Ovary (tissue), 9 donors: ENCODE data around the gene CCDC78. TPM values are rescaled to one million over a fixed set of nuclear protein-coding genes. Genes with fewer than 3 reads are reported as not detected.
"Not testable (repeated sequence)": the region's sequence is repeated elsewhere in the genome, so short reads cannot be mapped to it uniquely, and the experiment has no call there.

Experiments used
- DNase-seq, 5 donors: peaks; one replicate each; pipeline ENCODE4 v3.0.0-alpha.2; 2019 to 2020
- H3K27ac ChIP-seq, 2 donors: fragments of 200-600 bp; one replicate each; pipeline versions ENCODE4 v1.5.1 to v1.8.0; 2019 to 2022
- H3K27me3 ChIP-seq: fragments of 200-600 bp; one replicate; pipeline ENCODE4 v1.8.0; 2022
- H3K36me3 ChIP-seq: fragments of 200-600 bp; sonication (generic); one replicate; pipeline ENCODE4 v1.5.1; 2019
- H3K4me1 ChIP-seq: one replicate; pipeline ENCODE4 v1.8.1; 2013; ENCODE audit warnings: mild to moderate bottlenecking, moderate library complexity; ENCODE audit not compliant: insufficient read depth
- H3K4me3 ChIP-seq: fragments of 200-600 bp; sonication (generic); one replicate; pipeline ENCODE4 v1.5.1; 2017
- H3K9me3 ChIP-seq, 2 donors: fragments of 200-600 bp in 1 of 2; sonication (generic) in 1 of 2; one replicate each; pipeline versions ENCODE4 v1.5.1 to v1.8.1; 2013 to 2019; ENCODE audit warnings: mild to moderate bottlenecking in 1 of 2, moderate library complexity in 1 of 2
- EP300 ChIP-seq: sonication (generic); formaldehyde crosslinking; IDR thresholded peaks from one replicate; pipeline ENCODE4 v1.6.1; 2017; ENCODE audit warnings: antibody characterized with exemption
- POLR2A ChIP-seq: fragments of 450-650 bp; IDR thresholded peaks from one replicate; pipeline ENCODE4 v1.6.1; 2017; ENCODE audit warnings: antibody characterized with exemption, mild to moderate bottlenecking, moderate library complexity
- WGBS, 3 donors: extraction: QIAGEN DNeasy Blood & Tissue Kit in 1 of 3; methylation state at CpG; one replicate each; pipeline versions ENCODE4 v1.1.5 to v1.1.7; 2013 to 2017; 5-methylcytosine and 5-hydroxymethylcytosine counted together
- intact Hi-C, 4 donors: fragments of 100-400 bp; cut with DNase I; formaldehyde crosslinking; loops; one replicate each; pipeline versions ENCODE4 v1.11.0 to v1.15.1; 2022 to 2023
- polyA plus RNA-seq, 2 donors: library from polyadenylated mRNA; stranded (reverse); fragments of 200-250 nt in 1 of 2; fragments of 350-450 nt in 1 of 2; fragmentation: Illumina TruSeq in 1 of 2; extraction: RNeasy Lipid Tissue Mini Kit (QIAGEN cat#74804) in 1 of 2; gene quantifications; one replicate each; pipeline ENCODE4 v1.2.3, GENCODE V29; 2013 to 2014
- total RNA-seq, 7 donors: library from RNA; depleted of rRNA in 2 of 7; stranded (reverse); fragments of >200 nt in 2 of 7; fragmentation: NEBNext Ultra II Directional in 3 of 7; extraction: Animal tissue kit (Norgen Biotek cat#: 25700) in 3 of 7; gene quantifications; one replicate each; pipeline versions ENCODE4 v1.1.0 to v1.2.4, GENCODE V29; 2016 to 2023
- TF ChIP-seq, protein P1 (sequence below), 3 donors: fragments of 450-650 bp in 2 of 3; fragments of 200-600 bp in 1 of 3; IDR thresholded peaks; one replicate each; pipeline versions ENCODE4 v1.5.1 to v1.8.0; 2016 to 2022; ENCODE audit warnings: antibody characterized with exemption in 3 of 3, mild to moderate bottlenecking in 1 of 3
- donor health status: DM: no; HTN: no; CAD: no; lungs with moderate emphysema.
- donor health status: DM: no; HTN: no; CAD: no.
- donor health status: Bipolar disorder and iron deficiency.
- donor health status: DM: yes; HTN: yes; CAD: no.
- donor health status: DM: no; HTN: no; CAD: no.
- donor health status: DM: yes; HTN: yes; CAD: no.

The CCDC78 gene
- total and polyA plus RNA-seq, 9 donors, result 0.40 to 44.3 (median 4.6) TPM; not detected in 2

DNA sequence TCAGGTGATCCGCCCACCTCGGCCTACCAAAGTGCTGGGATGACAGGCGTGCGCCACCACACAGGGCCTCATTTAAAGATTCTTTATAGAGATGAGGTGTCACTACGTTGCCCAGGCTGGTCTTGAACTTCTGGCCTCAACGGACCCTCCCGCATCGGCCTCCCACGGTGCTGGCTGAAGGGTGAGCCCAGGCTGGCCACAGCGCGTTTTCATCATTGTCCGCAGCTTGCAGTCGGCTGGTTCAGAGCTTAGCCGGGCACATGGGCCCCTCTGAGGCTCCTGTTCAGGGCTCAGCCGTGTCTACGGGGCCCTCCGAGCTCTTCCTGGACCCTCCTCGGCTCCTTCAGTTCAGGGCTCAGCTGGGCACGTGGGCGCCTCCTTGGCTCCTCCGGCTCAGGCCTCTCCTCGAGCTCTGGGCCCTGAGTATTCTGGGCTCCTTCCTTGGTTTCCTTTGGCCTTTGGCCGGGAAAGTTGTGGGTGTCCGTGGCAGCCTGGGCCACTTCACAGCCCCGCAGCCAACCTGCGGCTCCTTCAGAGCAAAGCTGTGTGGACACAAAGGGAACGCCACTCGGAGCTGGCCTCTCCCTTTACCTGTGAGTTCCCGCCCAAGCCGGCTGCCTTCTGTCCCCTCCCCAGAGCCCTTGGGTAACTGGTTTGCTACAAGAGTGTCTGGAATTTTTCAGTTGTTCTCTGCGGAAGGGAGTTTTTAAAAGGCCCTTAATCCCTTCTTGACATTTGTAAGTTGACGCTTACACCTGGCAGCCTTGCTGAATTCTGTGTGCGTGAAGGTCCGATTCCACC lies 33.1 kb upstream of the CCDC78 start:
- Histone ChIP-seq H3K4me3 (no peak overlapping the region), H3K36me3 (no peaks in the 10 kb centered on the region), H3K27me3 (no peaks in the 10 kb centered on the region), H3K9me3 (peaks cover 0 to 4% of the 10 kb centered on the region in 2 donors), H3K27ac (no peak overlapping the region), H3K4me1 (no peaks in the 10 kb centered on the region)
- no peak for DNase-seq
- intact Hi-C loops, result no loop called here
- WGBS, 3 donors, result 77 to 80% (median 78%) methylated on average over 34 of the region's 34 CpGs
- TF ChIP-seq EP300 (no peak), POLR2A (no peak)
- TF ChIP-seq, protein P1, sequence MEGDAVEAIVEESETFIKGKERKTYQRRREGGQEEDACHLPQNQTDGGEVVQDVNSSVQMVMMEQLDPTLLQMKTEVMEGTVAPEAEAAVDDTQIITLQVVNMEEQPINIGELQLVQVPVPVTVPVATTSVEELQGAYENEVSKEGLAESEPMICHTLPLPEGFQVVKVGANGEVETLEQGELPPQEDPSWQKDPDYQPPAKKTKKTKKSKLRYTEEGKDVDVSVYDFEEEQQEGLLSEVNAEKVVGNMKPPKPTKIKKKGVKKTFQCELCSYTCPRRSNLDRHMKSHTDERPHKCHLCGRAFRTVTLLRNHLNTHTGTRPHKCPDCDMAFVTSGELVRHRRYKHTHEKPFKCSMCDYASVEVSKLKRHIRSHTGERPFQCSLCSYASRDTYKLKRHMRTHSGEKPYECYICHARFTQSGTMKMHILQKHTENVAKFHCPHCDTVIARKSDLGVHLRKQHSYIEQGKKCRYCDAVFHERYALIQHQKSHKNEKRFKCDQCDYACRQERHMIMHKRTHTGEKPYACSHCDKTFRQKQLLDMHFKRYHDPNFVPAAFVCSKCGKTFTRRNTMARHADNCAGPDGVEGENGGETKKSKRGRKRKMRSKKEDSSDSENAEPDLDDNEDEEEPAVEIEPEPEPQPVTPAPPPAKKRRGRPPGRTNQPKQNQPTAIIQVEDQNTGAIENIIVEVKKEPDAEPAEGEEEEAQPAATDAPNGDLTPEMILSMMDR (IDR thresholded peaks at IDR 0.05), result no peak

DNA sequence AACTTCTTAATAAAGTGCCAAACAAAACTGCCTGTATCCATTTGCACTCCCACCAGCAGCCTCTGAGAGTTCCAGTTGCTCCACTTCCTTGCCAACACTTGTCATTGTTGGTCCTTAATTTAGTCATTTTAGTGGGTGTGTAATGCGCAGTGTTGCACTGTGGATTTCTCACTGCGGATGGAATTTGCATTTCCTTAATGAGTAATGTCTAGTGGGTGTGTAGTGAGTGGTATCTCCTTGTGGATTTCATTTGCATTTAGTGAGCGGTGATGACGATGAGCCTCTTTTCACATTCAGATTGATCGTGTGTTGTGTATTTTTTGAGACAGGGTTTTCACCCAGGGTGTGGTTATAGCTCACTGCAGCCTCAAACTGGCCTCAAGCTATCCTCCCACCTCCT lies 30.2 kb upstream of the CCDC78 start:
- H3K27me3 ChIP-seq, result no peaks in the 10 kb centered on the region
- DNase-seq, result no peak
- H3K4me3 ChIP-seq, result no peak overlapping the region
- H3K4me1 ChIP-seq, result no peaks in the 10 kb centered on the region
- TF ChIP-seq, protein P1 (IDR thresholded peaks at IDR 0.05), result no peak
- TF ChIP-seq EP300 (no peak), POLR2A (no peak)
- H3K9me3 ChIP-seq, result peaks cover 0 to 4% of the 10 kb centered on the region in 2 donors
- H3K36me3 ChIP-seq, result no peaks in the 10 kb centered on the region
- 91 to 97% (median 94%) methylated on average over 5 of the region's 5 CpGs for WGBS, 3 donors
- H3K27ac ChIP-seq, result no peak overlapping the region
- intact Hi-C loops, result no loop called here

DNA sequence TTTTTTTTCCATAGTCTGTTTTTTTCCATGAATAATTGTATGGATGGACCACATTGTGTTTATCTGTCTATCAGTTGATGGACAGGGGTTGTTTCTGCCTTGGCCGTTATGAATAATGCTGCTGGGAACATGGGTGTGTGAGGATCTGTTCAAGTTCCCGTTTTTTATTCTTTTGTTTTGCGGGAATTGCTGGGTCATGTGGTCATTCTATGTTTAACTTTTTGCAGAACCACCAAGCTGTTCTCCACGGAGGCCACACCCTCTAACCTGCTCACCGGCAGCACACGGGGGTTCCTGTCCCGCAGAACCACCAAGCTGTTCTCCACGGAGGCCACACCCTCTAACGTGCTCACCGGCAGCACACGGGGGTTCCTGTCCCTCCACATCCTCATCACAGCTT lies 28.4 kb upstream of the CCDC78 start:
- TF ChIP-seq POLR2A (no peak), EP300 (no peak)
- TF ChIP-seq, protein P1 (IDR thresholded peaks at IDR 0.05), result no peak
- WGBS, 3 donors, result 55 to 76% (median 58%) methylated on average over 11 of the region's 11 CpGs
- no peak overlapping the region for H3K27ac ChIP-seq
- H3K36me3 ChIP-seq, result no peaks in the 10 kb centered on the region
- intact Hi-C loops, result no loop called here
- no peaks in the 10 kb centered on the region for H3K4me1 ChIP-seq
- DNase-seq, result no peak
- H3K4me3 ChIP-seq, result no peak overlapping the region
- H3K27me3 ChIP-seq, result no peaks in the 10 kb centered on the region
- peaks cover 0 to 4% of the 10 kb centered on the region in 2 donors for H3K9me3 ChIP-seq

DNA sequence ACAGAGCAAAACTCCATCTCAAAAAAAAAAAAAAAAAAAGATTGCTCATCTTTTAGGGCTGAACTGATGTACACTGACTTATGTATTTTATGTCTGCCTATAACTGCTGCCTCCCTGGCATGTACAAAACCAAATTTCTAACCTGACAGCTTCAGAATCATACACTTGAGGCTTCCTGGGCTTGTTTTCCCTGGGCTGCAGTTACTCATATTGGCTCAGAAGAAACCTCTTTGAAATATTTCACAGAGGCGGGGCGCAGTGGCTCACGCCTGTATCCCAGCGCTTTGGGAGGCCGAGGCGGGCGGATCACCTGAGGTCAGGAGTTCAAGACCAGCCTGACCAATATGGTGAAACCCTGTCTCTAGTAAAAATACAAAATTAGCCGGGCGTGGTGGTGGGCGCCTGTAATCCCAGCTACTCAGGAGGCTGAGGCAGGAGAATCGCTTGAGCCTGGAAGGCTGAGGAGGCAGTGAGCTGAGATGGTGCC lies 27.9 kb upstream of the CCDC78 start:
- H3K36me3 ChIP-seq, H3K4me3 ChIP-seq, H3K9me3 ChIP-seq, H3K4me1 ChIP-seq, H3K27me3 ChIP-seq, intact Hi-C loops, H3K27ac ChIP-seq, DNase-seq: not testable (repeated sequence)
- WGBS, 3 donors, result 81 to 87% (median 83%) methylated on average over 11 of the region's 11 CpGs

GRCh38 chr16:752007-752312 lies 25.7 kb upstream of the CCDC78 start:
- H3K27me3 ChIP-seq, result no peaks in the 10 kb centered on the region
- no peak overlapping the region for H3K27ac ChIP-seq
- DNase-seq, result no peak
- no peaks in the 10 kb centered on the region for H3K36me3 ChIP-seq
- TF ChIP-seq, protein P1 (IDR thresholded peaks at IDR 0.05), result no peak
- TF ChIP-seq POLR2A (no peak), EP300 (no peak)
- H3K4me3 ChIP-seq, result no peak overlapping the region
- 21 to 42% (median 29%) methylated on average over 10 of the region's 10 CpGs for WGBS, 3 donors
- no peaks in the 10 kb centered on the region for H3K4me1 ChIP-seq
- intact Hi-C loops, result no loop called here
- H3K9me3 ChIP-seq, result peaks cover 0 to 4% of the 10 kb centered on the region in 2 donors
